ENCODE results near the gene PDE6B.

PDE6B gene

DNA sequence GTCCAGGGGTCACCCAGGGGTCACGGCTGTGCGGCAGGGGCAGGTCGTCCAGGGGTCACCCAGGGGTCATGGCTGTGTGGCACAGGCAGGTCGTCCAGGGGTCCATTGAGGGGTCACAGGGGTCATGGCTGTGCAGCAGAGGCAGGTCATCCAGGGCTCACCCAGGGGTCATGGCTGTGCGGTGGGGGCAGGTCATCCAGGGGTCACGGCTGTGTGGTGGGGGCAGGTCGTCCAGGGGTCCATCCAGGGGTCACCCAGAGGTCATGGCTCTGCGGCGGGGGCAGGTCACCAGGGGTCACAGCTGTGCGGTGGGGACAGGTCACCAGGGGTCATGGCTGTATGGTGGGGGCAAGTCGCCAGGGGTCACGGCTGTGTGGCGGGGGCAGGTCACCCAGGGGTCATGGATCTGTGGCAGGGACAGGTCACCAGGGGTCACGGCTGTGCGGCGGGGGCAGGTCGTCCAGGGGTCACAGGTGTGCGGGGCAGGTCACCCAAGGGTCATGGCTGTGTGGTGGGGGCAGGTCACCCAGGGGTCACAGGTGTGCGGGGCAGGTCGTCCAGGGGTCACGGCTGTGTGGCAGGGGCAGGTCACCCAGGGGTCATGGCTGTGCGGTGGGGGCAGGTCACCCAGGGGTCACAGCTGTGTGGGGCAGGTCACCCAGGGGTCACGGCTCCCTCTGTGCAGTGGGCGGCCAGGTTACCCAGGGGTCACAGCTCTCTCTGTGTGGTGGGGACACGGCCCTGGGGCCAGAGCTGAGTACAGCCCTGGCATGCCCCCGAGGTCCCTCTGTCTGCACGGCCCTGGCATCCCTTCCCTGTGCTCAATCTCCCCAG, 32.7 kb downstream of the PDE6B start:
- no peak overlapping the region for H3K9ac ChIP-seq
- no peaks in the 10 kb centered on the region; a peak in 1 of 22 replicates for H4K20me1 ChIP-seq
- peaks cover 0 to 19% (median 0%) of the 10 kb centered on the region in 11 experiments; a peak in 5 of 22 replicates for H3K36me3 ChIP-seq
- no peak overlapping the region for H3K4me3 ChIP-seq
- no peaks in the 10 kb centered on the region for H3K27me3 ChIP-seq
- H3K27ac ChIP-seq = no peak overlapping the region
- peaks cover 2 to 8% (median 4%) of the 10 kb centered on the region in 10 experiments; a peak in 17 of 20 replicates for H3K4me1 ChIP-seq
- no peak for TF ChIP-seq Cebpa-rat (IDR thresholded peaks at IDR 0.05)
- H3K9me3 ChIP-seq (replicated peaks in 1 of 11) = no peaks in the 10 kb centered on the region
- H3K4me2 ChIP-seq = no peak overlapping the region

DNA sequence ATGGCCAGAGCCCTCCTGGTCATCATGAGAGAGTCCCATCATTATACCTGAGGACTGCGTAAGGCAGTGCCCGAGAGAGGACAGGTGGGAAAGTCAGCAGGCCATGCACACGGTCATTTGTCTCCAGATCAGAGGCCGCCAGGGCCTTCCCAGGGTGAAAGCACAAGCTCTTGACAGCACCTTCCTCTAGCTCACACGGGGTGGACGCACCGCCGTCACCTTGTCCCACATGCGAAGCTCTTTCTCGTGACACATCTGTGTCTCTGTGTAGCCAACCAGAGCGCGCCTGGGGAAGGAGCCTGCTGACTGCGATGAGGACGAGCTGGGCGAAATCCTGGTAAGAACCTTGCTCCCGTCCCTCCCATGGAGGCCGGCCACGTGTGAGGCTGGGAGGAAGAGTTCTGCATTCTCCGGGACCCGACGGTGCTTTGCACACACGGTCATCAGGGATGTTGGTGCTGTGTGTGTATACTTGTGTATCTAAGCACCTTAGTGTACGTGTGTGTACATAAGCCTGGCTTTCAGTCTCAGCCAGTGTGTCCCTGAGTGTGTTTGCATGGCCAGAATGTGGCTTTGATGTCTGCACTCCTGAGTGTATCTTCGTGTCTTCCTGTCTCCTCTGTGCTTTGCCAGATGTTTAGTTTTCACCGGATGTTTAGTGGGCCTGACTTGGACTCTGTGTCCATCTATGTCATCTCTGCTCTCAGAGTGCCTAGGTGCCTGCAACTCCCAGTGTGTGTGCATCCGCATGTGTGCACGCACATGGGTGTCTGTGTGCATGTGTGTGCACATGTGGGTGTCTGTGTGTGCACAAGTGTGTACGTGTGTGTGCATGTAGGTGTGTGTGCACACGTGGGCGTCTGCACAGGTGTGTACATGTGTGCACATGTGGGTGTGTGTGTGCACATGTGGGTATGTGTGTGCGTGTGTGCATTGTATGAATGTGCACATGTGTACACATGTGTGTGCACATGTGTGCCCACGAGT, 33.6 kb downstream of the PDE6B start:
- H3K9ac ChIP-seq = no peak overlapping the region
- no peaks in the 10 kb centered on the region for H3K9me3 ChIP-seq (replicated peaks in 1 of 11)
- H3K27ac ChIP-seq = no peak overlapping the region
- no peak overlapping the region for H3K4me2 ChIP-seq
- no peak overlapping the region for H3K4me3 ChIP-seq
- no peaks in the 10 kb centered on the region; a peak in 1 of 22 replicates for H4K20me1 ChIP-seq
- H3K27me3 ChIP-seq = no peaks in the 10 kb centered on the region
- TF ChIP-seq Cebpa-rat (IDR thresholded peaks at IDR 0.05) = no peak
- peaks cover 0 to 19% (median 0%) of the 10 kb centered on the region in 11 experiments; a peak in 5 of 22 replicates for H3K36me3 ChIP-seq
- H3K4me1 ChIP-seq = peaks cover 5 to 12% (median 8%) of the 10 kb centered on the region in 10 experiments; a peak in 17 of 20 replicates

DNA sequence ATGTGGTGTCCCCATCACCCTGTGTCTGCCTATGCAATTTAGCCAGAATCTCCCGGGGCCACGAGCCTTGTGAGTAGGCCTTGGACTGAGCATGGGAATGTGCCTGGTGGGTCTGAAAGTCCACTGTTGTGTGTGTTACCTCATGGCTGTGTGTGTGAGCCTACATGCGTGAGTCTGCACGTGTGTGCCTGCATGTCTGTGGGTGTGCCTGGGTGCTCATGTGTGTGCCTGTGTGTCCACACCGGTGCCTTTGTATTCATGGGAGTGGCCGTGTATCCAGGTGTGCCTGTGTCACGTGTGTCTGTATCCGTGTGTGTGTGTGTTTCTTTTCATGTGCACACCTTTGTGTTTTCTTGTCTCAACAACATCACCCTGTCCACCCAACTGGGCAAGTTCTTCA, 34.5 kb downstream of the PDE6B start:
- H3K9ac ChIP-seq = no peak overlapping the region
- H3K9me3 ChIP-seq (replicated peaks in 1 of 11) = no peaks in the 10 kb centered on the region
- no peak overlapping the region for H3K27ac ChIP-seq
- peaks cover 0 to 19% (median 0%) of the 10 kb centered on the region in 11 experiments; a peak in 5 of 22 replicates for H3K36me3 ChIP-seq
- TF ChIP-seq Cebpa-rat (IDR thresholded peaks at IDR 0.05) = no peak
- no peak overlapping the region for H3K4me3 ChIP-seq
- H4K20me1 ChIP-seq = no peaks in the 10 kb centered on the region; a peak in 1 of 22 replicates
- H3K4me1 ChIP-seq = peaks cover 13 to 19% (median 16%) of the 10 kb centered on the region in 10 experiments
- no peaks in the 10 kb centered on the region for H3K27me3 ChIP-seq
- H3K4me2 ChIP-seq = no peak overlapping the region

DNA sequence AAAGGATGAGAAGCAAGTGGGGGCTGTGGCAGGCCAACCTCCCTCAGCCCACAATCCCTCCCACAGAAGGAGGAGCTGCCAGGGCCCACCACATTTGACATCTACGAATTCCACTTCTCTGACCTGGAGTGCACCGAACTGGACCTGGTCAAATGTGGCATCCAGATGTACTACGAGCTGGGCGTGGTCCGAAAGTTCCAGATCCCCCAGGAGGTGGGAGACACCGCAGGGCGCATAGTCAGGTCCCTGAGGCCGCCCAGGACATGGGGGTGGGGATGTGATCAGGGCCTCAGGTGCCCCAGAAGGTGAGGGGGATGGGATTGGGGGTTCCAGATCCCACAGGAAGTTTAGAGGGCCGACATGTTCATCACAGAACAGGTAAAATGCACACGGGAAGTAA, 35.0 kb downstream of the PDE6B start:
- Histone ChIP-seq H3K4me3 (no peak overlapping the region), H3K9ac (no peak overlapping the region), H3K36me3 (peaks cover 0 to 19% (median 0%) of the 10 kb centered on the region in 11 experiments; a peak in 5 of 22 replicates), H3K27ac (no peak overlapping the region), H3K9me3 (replicated peaks in 1 of 11) (no peaks in the 10 kb centered on the region), H4K20me1 (no peaks in the 10 kb centered on the region; a peak in 1 of 22 replicates), H3K4me2 (no peak overlapping the region), H3K4me1 (peaks cover 18 to 22% (median 21%) of the 10 kb centered on the region in 10 experiments), H3K27me3 (no peaks in the 10 kb centered on the region)
- TF ChIP-seq Cebpa-rat (IDR thresholded peaks at IDR 0.05) = no peak

DNA sequence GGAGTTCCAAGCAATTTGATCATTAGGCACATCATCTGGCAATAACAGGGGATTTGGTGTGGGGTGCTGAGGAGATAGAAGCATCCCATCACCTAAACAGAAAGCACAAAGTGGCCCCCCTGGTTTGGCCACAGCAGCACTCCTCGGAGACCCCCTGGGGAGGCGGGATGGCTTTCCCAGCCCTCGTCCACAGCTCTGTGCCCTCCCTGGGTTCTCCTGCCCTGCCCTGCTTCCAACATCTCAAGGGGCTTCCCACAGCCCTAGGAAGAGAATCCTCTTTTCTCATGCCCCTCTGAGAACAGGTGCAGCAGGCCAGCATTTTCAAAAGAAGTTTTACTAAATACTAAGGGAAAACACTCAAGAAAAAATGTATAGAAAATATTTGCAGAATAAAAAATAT, 35.9 kb downstream of the PDE6B start:
- Histone ChIP-seq H3K27ac (no peak overlapping the region), H4K20me1 (no peaks in the 10 kb centered on the region; a peak in 1 of 22 replicates), H3K9ac (no peak overlapping the region), H3K4me2 (no peak overlapping the region), H3K4me1 (peaks cover 26 to 31% (median 29%) of the 10 kb centered on the region in 10 experiments), H3K4me3 (no peak overlapping the region), H3K36me3 (peaks cover 0 to 19% (median 0%) of the 10 kb centered on the region in 11 experiments; a peak in 5 of 22 replicates), H3K27me3 (no peaks in the 10 kb centered on the region), H3K9me3 (replicated peaks in 1 of 11) (no peaks in the 10 kb centered on the region)
- no peak for TF ChIP-seq Cebpa-rat (IDR thresholded peaks at IDR 0.05)

DNA sequence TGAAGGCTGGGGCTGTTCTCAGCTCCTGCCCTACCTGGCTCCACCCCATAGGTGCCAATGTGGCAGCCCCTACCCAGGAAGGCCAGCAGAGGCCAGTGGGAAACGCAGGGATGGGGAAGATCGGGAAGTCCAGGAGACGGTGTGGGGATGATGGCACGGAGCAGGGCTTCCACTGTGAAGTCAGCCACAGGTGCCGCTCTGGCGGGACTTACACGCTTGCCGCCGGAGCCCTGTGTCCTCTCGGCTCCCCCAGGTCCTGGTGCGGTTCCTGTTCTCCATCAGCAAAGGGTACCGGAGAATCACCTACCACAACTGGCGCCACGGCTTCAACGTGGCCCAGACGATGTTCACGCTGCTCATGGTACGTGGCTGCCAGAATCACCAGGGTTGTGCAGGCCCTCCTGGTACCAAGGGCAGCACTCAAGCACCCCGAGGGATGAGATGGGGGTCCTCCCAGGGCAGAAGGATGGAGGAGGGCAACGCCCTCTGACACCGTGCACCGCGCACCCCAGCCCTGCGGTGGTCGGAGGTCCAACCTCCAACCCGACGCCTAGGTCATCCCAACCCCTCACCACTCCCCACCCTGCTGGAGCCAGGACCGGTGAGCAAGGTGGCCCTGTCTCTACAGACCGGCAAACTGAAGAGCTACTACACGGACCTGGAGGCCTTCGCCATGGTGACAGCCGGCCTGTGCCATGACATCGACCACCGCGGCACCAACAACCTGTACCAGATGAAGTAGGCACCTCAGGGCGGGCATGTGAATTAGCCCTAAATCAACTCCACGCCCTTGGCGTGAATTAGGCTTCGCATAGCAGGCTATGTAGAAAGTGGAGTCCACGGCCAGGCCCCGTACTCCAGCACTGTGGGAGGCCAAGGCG, 36.7 kb downstream of the PDE6B start:
- Histone ChIP-seq H3K4me3 (no peak overlapping the region), H3K27ac (no peak overlapping the region), H4K20me1 (no peaks in the 10 kb centered on the region; a peak in 1 of 22 replicates), H3K4me1 (peaks cover 26 to 38% (median 33%) of the 10 kb centered on the region in 10 experiments), H3K4me2 (peak overlapping the region in 4 of 11 experiments; percentile 87 to 99 (median 92); a peak in 7 of 22 replicates), H3K9me3 (replicated peaks in 1 of 11) (no peaks in the 10 kb centered on the region), H3K36me3 (peaks cover 0 to 19% (median 0%) of the 10 kb centered on the region in 11 experiments; a peak in 5 of 22 replicates), H3K27me3 (no peaks in the 10 kb centered on the region), H3K9ac (no peak overlapping the region)
- no peak for TF ChIP-seq Cebpa-rat (IDR thresholded peaks at IDR 0.05)

DNA sequence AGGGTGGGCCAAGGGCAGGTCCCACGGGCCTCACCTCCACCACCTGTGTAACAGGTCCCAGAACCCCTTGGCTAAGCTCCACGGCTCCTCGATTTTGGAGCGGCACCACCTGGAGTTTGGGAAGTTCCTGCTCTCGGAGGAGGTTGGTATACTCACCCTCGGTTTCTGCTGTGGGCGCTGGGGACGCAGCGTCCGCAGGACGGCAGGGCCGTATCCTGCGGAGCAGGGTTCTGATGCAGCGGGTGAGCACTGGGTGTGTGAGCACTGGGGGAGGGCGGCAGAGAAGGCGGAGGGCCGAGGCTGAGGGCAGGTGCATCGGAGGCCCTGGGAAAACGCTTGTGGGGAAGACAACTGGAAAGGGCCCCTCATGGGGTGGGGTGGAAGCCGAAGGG, 37.7 kb downstream of the PDE6B start:
- Histone ChIP-seq H3K36me3 (peaks cover 0 to 19% (median 0%) of the 10 kb centered on the region in 11 experiments; a peak in 5 of 22 replicates), H3K27me3 (no peaks in the 10 kb centered on the region), H4K20me1 (no peaks in the 10 kb centered on the region; a peak in 1 of 22 replicates), H3K4me1 (peaks cover 26 to 38% (median 33%) of the 10 kb centered on the region in 10 experiments), H3K9me3 (replicated peaks in 1 of 11) (no peaks in the 10 kb centered on the region), H3K4me3 (peak overlapping the region; percentile 69 to 91 (median 80)), H3K27ac (peak overlapping the region; percentile 67 to 93 (median 88)), H3K9ac (peak overlapping the region; percentile 83 to 93 (median 90)), H3K4me2 (peak overlapping the region; percentile 87 to 99 (median 94))
- no peak for TF ChIP-seq Cebpa-rat (IDR thresholded peaks at IDR 0.05)
